ENCODE data around the gene HPCA.

The HPCA gene

GRCh38 chr1:32928715-32929114 lies 42.4 kb downstream of the HPCA start:
- no peak for DNase-seq (ENCODE audit: extremely low read depth in 1 of 2, low read depth in 1 of 2)

- DNase-seq (ENCODE audit: extremely low read depth in 1 of 2, low read depth in 1 of 2) = no peak
These were observed 43.1 kb downstream of the HPCA start for GRCh38 chr1:32929366-32929765.

DNA sequence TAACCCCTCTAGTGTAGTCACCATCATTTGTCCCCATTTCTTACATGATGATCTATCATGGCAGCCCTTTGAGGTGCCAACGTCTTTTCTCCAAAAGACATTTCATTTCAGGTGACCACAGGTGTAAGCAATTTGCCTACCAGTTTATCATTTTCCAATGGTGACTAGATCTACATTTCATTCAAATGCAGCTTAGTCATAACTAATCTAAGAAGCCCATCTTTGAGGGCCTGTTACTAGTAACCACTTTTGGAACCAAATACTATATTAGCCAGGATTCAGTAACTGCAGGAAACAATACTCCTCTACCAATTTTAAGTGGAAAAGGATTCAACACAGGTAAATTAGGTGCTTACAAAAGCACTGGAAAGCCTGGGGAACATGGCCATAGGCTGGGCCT lies 45.5 kb downstream of the HPCA start:
- DNase-seq (ENCODE audit: extremely low read depth in 1 of 2, low read depth in 1 of 2) = no peak

DNA sequence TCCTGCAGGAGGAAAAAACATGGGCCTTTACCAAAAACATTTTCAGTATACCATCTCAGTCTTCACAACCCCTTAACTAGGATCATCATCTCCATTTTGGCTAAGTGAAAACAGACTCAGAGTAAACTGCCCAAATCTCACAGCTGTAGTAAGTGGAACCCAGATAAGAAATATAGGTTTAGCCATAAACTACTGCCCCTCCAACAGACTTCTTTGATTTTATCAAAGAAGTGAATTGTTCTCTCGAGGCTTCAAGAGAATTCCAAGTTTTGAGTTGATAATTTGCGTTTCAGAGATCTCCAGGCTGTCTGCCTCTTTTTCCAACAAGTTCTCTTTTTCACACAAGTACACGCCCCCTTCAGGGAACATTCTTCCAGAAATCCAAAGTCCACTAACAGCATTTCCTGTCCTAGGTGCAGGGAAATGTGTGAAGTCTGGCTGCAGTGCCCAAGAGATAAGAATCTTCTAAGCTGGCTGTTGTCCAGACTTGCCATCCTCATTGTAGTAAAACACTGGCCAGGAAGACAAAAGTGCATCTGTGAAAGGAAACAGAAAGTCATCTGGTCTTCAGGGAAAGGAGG lies 47.5 kb downstream of the HPCA start:
- no peak for DNase-seq (ENCODE audit: extremely low read depth in 1 of 2, low read depth in 1 of 2)

GRCh38 chr1:32934535-32934934 lies 48.2 kb downstream of the HPCA start:
- DNase-seq (ENCODE audit: extremely low read depth in 1 of 2, low read depth in 1 of 2) = no peak

DNA sequence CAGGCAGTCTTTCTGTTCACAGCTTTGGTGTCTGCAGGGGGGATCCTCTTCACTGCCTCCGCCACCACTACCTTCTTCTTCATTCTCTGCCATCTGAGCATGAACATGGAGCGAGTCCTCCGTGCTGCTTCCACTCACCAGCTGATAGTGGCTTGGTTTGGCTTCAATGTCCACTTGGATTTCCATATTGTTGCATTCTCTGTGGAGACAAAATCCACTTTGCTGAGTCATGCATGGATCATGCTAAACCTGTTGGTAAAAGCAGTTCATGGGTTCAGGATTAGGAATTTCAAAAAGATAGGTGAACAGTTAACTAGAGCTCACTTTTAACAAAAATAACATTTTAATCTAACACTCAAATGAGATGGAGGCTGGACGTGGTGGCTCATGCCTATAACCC lies 50.8 kb downstream of the HPCA start:
- DNase-seq (ENCODE audit: extremely low read depth in 1 of 2, low read depth in 1 of 2) = no peak

DNA sequence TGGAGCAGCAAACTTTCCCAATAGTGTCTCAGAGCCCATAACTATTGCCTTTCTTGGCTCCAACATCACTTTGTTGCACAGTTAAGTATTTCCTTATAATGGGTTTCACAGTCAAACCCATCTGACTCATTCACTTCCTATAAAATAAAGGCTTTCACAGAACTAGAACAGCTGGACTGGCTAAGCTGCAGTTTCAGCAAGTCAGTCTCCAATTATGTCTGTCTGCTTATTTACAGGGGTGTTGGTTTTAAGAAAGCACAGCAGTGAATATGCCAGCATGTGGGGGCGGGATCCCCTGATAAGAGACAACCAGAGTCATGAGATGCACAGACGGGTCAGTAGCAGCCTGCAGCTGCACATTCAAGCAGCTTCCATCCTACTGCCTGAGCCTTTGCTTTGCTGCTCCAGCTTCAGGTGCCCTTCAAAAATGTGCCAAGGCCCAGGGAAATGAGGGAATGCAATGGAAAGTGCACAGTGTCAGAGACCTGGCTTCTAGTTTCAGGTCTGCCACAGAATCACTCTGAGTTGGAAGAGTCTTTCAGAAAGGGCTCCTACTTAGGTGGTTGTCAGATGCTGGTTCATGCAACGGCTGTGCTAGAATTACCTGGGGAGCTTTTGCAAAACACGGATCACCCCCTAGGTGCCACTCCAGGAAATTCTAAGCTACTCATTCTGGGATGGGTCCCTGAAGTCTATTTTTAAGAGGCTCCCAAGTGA lies 53.5 kb downstream of the HPCA start:
- DNase-seq (ENCODE audit: extremely low read depth in 1 of 2, low read depth in 1 of 2) = no peak

GRCh38 chr1:32944180-32944579 lies 57.9 kb downstream of the HPCA start:
- no peak for DNase-seq (ENCODE audit: extremely low read depth in 1 of 2, low read depth in 1 of 2)

Data from activated CD8-positive, alpha-beta memory T cell treated with anti-CD3 and anti-CD28 coated beads for 1 hour (primary cell).